SK-MEL-5 (cell line): ENCODE measurements around the gene LSP1. TPM values are rescaled to one million over a fixed set of nuclear protein-coding genes. Genes with fewer than 3 reads are reported as not detected.

Experiments
- DNase-seq: peaks from one replicate; pipeline ENCODE4 v3.0.0-alpha.2; 2016; ENCODE audit warnings: low read depth, low spot score
- in situ Hi-C: cut with HindIII; loops from 2 replicates; pipeline ENCODE4 v1.10.0; 2016; ENCODE audit warnings: low sequenced_read_pairs, high pct_unique_total_duplicates, low pct_unique_long_range_greater_than_20kb
- total RNA-seq: library from RNA; depleted of rRNA; stranded (reverse); fragments of >200 nt; shearing (Covaris generic); gene quantifications from 2 replicates; pipeline ENCODE4 v1.2.3, GENCODE V29; 2014

The LSP1 gene
- total RNA-seq, 1 experiment from 2014 or later: not detected

- in situ Hi-C loops: no loop called here
- DNase-seq: no peak
These were observed 36.5 kb downstream of the LSP1 start for GRCh38 chr11:1889224-1889930.

GRCh38 chr11:1889941-1890855, 37.3 kb downstream of the LSP1 start:
- in situ Hi-C loops: no loop called here
- DNase-seq: no peak

- no peak for DNase-seq
- in situ Hi-C loops: no loop called here
These were observed 38.3 kb downstream of the LSP1 start for GRCh38 chr11:1890856-1891830.

GRCh38 chr11:1891831-1892115, 38.9 kb downstream of the LSP1 start, which contains the start of gene PRR33:
Gene PRR33 (minus strand): TSS chr11:1891895. CDS start chr11:1890584, 1,311 bp downstream.
- in situ Hi-C loops: no loop called here
- DNase-seq: no peak

GRCh38 chr11:1892116-1892515, 39.2 kb downstream of the LSP1 start:
- DNase-seq: no peak
- in situ Hi-C loops: no loop called here

- in situ Hi-C loops: no loop called here
- no peak for DNase-seq
These were observed 39.7 kb downstream of the LSP1 start for GRCh38 chr11:1892558-1892957.

- in situ Hi-C loops: no loop called here
- DNase-seq: no peak
These were observed 40.9 kb downstream of the LSP1 start for GRCh38 chr11:1893581-1894359.

GRCh38 chr11:1894759-1895158, 41.9 kb downstream of the LSP1 start:
- in situ Hi-C loops: no loop called here
- no peak for DNase-seq

- no peak for DNase-seq
- in situ Hi-C loops: no loop called here
These were observed 43.6 kb downstream of the LSP1 start for GRCh38 chr11:1896468-1896867.

- in situ Hi-C loops: no loop called here
- no peak for DNase-seq
These were observed 44.0 kb downstream of the LSP1 start for GRCh38 chr11:1896923-1897322.

- in situ Hi-C loops: no loop called here
- no peak for DNase-seq
These were observed 46.2 kb downstream of the LSP1 start for GRCh38 chr11:1899090-1899489.

- no peak for DNase-seq
- in situ Hi-C loops: no loop called here
These were observed 46.8 kb downstream of the LSP1 start for GRCh38 chr11:1899686-1900085.

- in situ Hi-C loops: no loop called here
- no peak for DNase-seq
These were observed 53.3 kb downstream of the LSP1 start for GRCh38 chr11:1906181-1906580.

GRCh38 chr11:1906611-1907423, 53.9 kb downstream of the LSP1 start:
- in situ Hi-C loops: no loop called here
- DNase-seq: no peak

- in situ Hi-C loops: no loop called here
- no peak for DNase-seq
These were observed 55.7 kb downstream of the LSP1 start for GRCh38 chr11:1908618-1909017.

GRCh38 chr11:1909524-1909923, 56.6 kb downstream of the LSP1 start:
- DNase-seq: no peak
- in situ Hi-C loops: no loop called here
